Body of pancreas (tissue), 4 donors: Measurements from ENCODE around the gene ATF7.

Experiments used
- POLR2A ChIP-seq, 3 donors: fragments of 450-650 bp; IDR thresholded peaks; one replicate each; pipeline ENCODE4 v1.6.1; 2016; ENCODE audit warnings: antibody characterized with exemption in 3 of 3, mild to moderate bottlenecking in 2 of 3
- TF ChIP-seq, protein P1 (sequence below), 7 experiments: fragments of 450-650 bp in 4 of 7; fragments of 200-600 bp in 3 of 7; sonication (generic) in 3 of 7; IDR thresholded peaks; one replicate each; pipeline ENCODE4 v1.5.1; 2016 to 2019; ENCODE audit warnings: antibody characterized with exemption in 7 of 7

DNA sequence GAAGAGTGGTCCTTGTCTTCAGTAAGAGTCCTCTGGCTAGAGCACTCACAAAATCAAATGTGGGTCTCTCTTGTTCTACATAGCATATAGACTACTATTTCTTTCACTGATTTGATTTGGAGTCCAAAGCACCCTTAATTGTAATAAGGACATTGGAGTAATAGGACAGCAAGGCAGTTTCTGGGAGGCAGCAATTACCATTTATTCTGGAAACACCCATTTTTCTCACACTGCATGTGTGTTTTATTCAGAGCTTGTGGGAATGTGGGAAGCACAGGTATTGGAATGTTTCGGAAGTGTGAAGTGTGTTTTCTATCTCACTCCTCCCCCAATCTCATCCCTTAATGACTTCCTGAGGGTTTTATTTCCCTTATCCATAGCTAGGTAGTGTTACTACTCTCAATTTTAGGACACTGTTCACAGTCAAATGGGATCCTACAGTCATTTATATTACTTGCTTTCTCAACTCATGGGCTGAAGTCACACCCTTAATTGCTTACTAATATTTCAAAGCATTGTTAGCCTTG, 154.1 kb downstream of the ATF7 start:
- TF ChIP-seq, protein P1, sequence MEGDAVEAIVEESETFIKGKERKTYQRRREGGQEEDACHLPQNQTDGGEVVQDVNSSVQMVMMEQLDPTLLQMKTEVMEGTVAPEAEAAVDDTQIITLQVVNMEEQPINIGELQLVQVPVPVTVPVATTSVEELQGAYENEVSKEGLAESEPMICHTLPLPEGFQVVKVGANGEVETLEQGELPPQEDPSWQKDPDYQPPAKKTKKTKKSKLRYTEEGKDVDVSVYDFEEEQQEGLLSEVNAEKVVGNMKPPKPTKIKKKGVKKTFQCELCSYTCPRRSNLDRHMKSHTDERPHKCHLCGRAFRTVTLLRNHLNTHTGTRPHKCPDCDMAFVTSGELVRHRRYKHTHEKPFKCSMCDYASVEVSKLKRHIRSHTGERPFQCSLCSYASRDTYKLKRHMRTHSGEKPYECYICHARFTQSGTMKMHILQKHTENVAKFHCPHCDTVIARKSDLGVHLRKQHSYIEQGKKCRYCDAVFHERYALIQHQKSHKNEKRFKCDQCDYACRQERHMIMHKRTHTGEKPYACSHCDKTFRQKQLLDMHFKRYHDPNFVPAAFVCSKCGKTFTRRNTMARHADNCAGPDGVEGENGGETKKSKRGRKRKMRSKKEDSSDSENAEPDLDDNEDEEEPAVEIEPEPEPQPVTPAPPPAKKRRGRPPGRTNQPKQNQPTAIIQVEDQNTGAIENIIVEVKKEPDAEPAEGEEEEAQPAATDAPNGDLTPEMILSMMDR (IDR thresholded peaks at IDR 0.05) = no peak
- no peak for TF ChIP-seq POLR2A (IDR thresholded peaks at IDR 0.05)
